ENCODE data around the gene ERC2.

ERC2 gene

GRCh38 chr3:55789516-55789915 lies 678.8 kb downstream of the ERC2 start:
- no peak for DNase-seq (ENCODE audit: low read depth)
- H3K4me3 ChIP-seq (ENCODE audit: low read depth, low read length) = no peak overlapping the region
- TF ChIP-seq CTCF (IDR thresholded peaks at IDR 0.05; ENCODE audit: low read depth, low read length) (no peak), MAX (IDR thresholded peaks at IDR 0.05; ENCODE audit: low read depth, low read length) (no peak), POLR2A (IDR thresholded peaks at IDR 0.05; ENCODE audit: extremely low read depth, insufficient read length) (no peak), MYC (IDR thresholded peaks at IDR 0.05; ENCODE audit: low read depth, low read length) (no peak)

- DNase-seq (ENCODE audit: low read depth) = no peak
- H3K4me3 ChIP-seq (ENCODE audit: low read depth, low read length) = no peak overlapping the region
- TF ChIP-seq POLR2A (IDR thresholded peaks at IDR 0.05; ENCODE audit: extremely low read depth, insufficient read length) = no peak
Measured at GRCh38 chr3:55782807-55783206, 685.5 kb downstream of the ERC2 start.

DNA sequence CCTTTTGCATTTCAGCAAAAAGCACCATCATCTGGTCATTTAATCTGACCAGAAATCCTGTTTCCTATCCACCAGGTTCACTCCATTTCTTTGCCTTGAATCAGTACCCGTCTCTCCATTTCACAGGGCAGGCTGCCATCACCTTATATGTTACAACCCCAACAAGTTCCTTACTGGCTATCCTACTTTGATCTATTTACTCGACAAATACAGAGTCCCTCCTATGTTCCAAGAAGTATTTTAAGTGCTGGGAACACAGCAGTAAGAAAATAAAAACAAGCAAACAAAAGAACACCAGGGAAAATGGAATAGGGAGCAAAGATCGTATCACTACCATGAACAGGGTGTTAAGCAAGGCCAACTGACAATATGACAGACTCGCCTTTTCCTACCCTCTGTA lies 685.9 kb downstream of the ERC2 start:
- TF ChIP-seq MYC (IDR thresholded peaks at IDR 0.05; ENCODE audit: low read depth, low read length) = no peak
- no peak for TF ChIP-seq POLR2A (IDR thresholded peaks at IDR 0.05; ENCODE audit: extremely low read depth, insufficient read length)
- no peak for TF ChIP-seq MAX (IDR thresholded peaks at IDR 0.05; ENCODE audit: low read depth, low read length)
- TF ChIP-seq CTCF (IDR thresholded peaks at IDR 0.05; ENCODE audit: low read depth, low read length) = no peak
- H3K4me3 ChIP-seq (ENCODE audit: low read depth, low read length) = no peak overlapping the region
- no peak for DNase-seq (ENCODE audit: low read depth)

- H3K4me3 ChIP-seq (ENCODE audit: low read depth, low read length) = no peak overlapping the region
- no peak for DNase-seq (ENCODE audit: low read depth)
- no peak for TF ChIP-seq CTCF (IDR thresholded peaks at IDR 0.05; ENCODE audit: low read depth, low read length)
- no peak for TF ChIP-seq MAX (IDR thresholded peaks at IDR 0.05; ENCODE audit: low read depth, low read length)
- no peak for TF ChIP-seq POLR2A (IDR thresholded peaks at IDR 0.05; ENCODE audit: extremely low read depth, insufficient read length)
- TF ChIP-seq MYC (IDR thresholded peaks at IDR 0.05; ENCODE audit: low read depth, low read length) = no peak
Measured at GRCh38 chr3:55780913-55781312, 687.4 kb downstream of the ERC2 start.

GRCh38 chr3:55779543-55779942 lies 688.7 kb downstream of the ERC2 start:
- H3K4me3 ChIP-seq (ENCODE audit: low read depth, low read length) = no peak overlapping the region
- DNase-seq (ENCODE audit: low read depth) = no peak
- TF ChIP-seq MAX (IDR thresholded peaks at IDR 0.05; ENCODE audit: low read depth, low read length) (no peak), CTCF (IDR thresholded peaks at IDR 0.05; ENCODE audit: low read depth, low read length) (no peak), MYC (IDR thresholded peaks at IDR 0.05; ENCODE audit: low read depth, low read length) (no peak), POLR2A (IDR thresholded peaks at IDR 0.05; ENCODE audit: extremely low read depth, insufficient read length) (no peak)

DNA sequence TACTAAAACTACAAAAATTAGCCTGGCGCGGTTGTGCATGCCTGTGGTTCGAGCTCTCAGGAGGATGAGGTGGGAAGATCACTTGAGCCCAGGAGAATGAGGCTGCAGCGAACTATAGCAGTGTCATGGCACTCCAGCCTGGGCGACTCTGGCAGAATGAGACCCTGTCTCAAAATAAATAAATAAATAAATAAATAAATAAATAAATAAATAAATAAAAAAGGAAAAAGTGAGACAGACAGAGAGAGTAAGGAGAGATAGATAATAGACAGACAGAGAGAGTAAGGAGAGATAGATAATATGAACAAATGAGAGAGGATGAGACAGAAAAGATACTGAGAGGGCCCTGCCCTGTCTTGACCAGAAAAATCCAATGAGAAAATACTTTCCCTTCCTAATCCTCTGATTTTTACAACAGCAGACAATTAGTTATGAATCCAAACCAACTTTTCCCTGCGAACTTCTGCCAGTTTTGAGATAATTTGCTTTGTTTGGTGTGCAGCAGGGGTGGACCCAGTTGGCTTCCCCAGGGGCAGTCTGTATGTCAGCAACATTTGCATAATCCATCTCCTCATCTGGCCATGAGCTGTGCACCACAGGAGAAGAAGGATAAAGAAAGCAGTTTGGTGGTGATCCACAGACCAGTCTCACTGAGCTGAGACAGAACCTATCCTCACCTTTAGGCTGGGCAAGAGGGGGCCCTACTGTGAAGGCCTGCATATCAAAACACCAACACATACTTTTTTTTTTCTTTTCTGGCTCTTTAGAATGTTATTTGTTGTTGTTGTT lies 692.7 kb downstream of the ERC2 start:
- no peak for DNase-seq (ENCODE audit: low read depth)
- no peak overlapping the region for H3K4me3 ChIP-seq (ENCODE audit: low read depth, low read length)
- no peak for TF ChIP-seq CTCF (IDR thresholded peaks at IDR 0.05; ENCODE audit: low read depth, low read length)
- TF ChIP-seq MAX (IDR thresholded peaks at IDR 0.05; ENCODE audit: low read depth, low read length) = no peak
- TF ChIP-seq POLR2A (IDR thresholded peaks at IDR 0.05; ENCODE audit: extremely low read depth, insufficient read length) = no peak
- no peak for TF ChIP-seq MYC (IDR thresholded peaks at IDR 0.05; ENCODE audit: low read depth, low read length)

All from NB4 (cell line).